Subcutaneous adipose tissue (tissue), 4 donors: ENCODE results near the gene THBS4. TPM values are rescaled to one million over a fixed set of nuclear protein-coding genes. Genes with fewer than 3 reads are reported as not detected.

Experiments used
- small RNA-seq: library from RNA; depleted of rRNA; stranded (forward); fragments of <200 nt; gene quantifications from one replicate; pipeline ENCODE3, GENCODE V24; 2016
- total RNA-seq, 4 donors: library from RNA; depleted of rRNA; stranded (reverse); fragments of >200 nt; gene quantifications; one replicate each; pipeline ENCODE4 v1.1.0, GENCODE V29; 2016

The THBS4 gene
- total RNA-seq, 4 donors from 2014 or later, result 14.1 to 28.2 (median 21.2) TPM

Small RNA genes lying within 50 kb of the gene (small RNA-seq; reads per million reads assigned to genes)
- not detected for gene TRMT112P2

Other genes starting within 250 kb of the THBS4 start
- gene MTX3, start 44.1 kb upstream of the THBS4 start, total RNA-seq, result 10 to 100 TPM in 3 of 4 donors, 1 to 10 TPM in 1; 9.9 to 17.0 (median 14.9) TPM
- 10 to 100 TPM in 3 of 4 donors, 1 to 10 TPM in 1; 9.7 to 21.7 (median 17.3) TPM for gene SERINC5, start 220.7 kb downstream of the THBS4 start, total RNA-seq